K562 (cell line): ENCODE data around the gene MATCAP1. TPM values are rescaled to one million over a fixed set of nuclear protein-coding genes. Genes with fewer than 3 reads are reported as not detected.
A peak's percentile ranks its signal among the peaks of the same experiment; 100 is the strongest.

Experiments used
- CEBPB ChIP-seq: fragments of 450-650 bp; IDR thresholded peaks from 2 replicates; pipeline ENCODE4 v1.6.1; 2016; ENCODE audit warnings: missing genetic modification characterization, missing compliant biosample characterization
- CREM ChIP-seq: IDR thresholded peaks from 2 replicates; pipeline ENCODE4 v1.6.1; 2014; ENCODE audit warnings: antibody characterized with exemption, low read depth
- ESRRA ChIP-seq: fragments of 450-650 bp; IDR thresholded peaks from 2 replicates; pipeline ENCODE4 v1.6.1; 2014; ENCODE audit warnings: low read depth, mild to moderate bottlenecking, moderate library complexity, borderline replicate concordance
- ETV5 ChIP-seq: sonication (generic); formaldehyde crosslinking; IDR thresholded peaks from 2 replicates; pipeline ENCODE4 v1.4.0; 2020; ENCODE audit warnings: low read depth, mild to moderate bottlenecking, missing genetic modification reagents
- GABPA ChIP-seq: fragments of 200-800 bp; sonication (Bioruptor generic); conservative IDR thresholded peaks from 2 replicates; pipeline ENCODE4 v1.6.1; 2016; ENCODE audit warnings: low read depth, missing genetic modification characterization, missing compliant biosample characterization
- KAT7 ChIP-seq: sonication (generic); formaldehyde crosslinking; IDR thresholded peaks from 2 replicates; pipeline ENCODE4 v1.8.0; 2022; ENCODE audit warnings: missing genetic modification reagents, mild to moderate bottlenecking, borderline replicate concordance
- NKRF ChIP-seq: fragments of 450-650 bp; IDR thresholded peaks from 2 replicates; pipeline ENCODE4 v1.6.1; 2016; ENCODE audit warnings: borderline replicate concordance
- NR2C1 ChIP-seq, 2 experiments: fragments of 450-650 bp; IDR thresholded peaks; 2 replicates each; pipeline ENCODE4 v1.6.1; 2017; ENCODE audit warnings: mild to moderate bottlenecking in 2 of 2, antibody characterized with exemption in 1 of 2, inconsistent platforms in 1 of 2, missing compliant biosample characterization in 1 of 2, missing genetic modification characterization in 1 of 2
- RB1 ChIP-seq: fragments of 450-650 bp; IDR thresholded peaks from 2 replicates; pipeline ENCODE4 v1.6.1; 2017; ENCODE audit warnings: low read depth, mild to moderate bottlenecking
- TBP ChIP-seq: optimal IDR thresholded peaks from 2 replicates; pipeline ENCODE3; 2011; ENCODE audit warnings: low read depth, low read length, improper control_type of control experiment
- USF1 ChIP-seq: sonication (generic); formaldehyde crosslinking; IDR thresholded peaks from 2 replicates; pipeline ENCODE4 v1.9.0; 2022; ENCODE audit warnings: mild to moderate bottlenecking, missing genetic modification reagents
- ZNF395 ChIP-seq: fragments of 200-800 bp; sonication (Bioruptor generic); IDR thresholded peaks from 2 replicates; pipeline ENCODE4 v1.6.1; 2017; ENCODE audit warnings: missing genetic modification characterization, missing compliant biosample characterization
- polyA plus RNA-seq, 8 experiments: library from polyadenylated mRNA; depleted of rRNA in 4 of 8; stranded (reverse) in 5 of 8; unstranded in 3 of 8; fragments of >200 nt; fragmentation: Nextera tagmentation in 2 of 8; fragmentation: Illumina TruSeq in 1 of 8; extraction: Ambion mirVana in 2 of 8; extraction: Trizol in 1 of 8; gene quantifications; 2 replicates each; pipeline versions ENCODE4 v1.2.1 to v1.2.3, GENCODE V29; 2011 to 2014; ENCODE audit warnings: inconsistent platforms in 1 of 8, missing spikeins in 1 of 8
- total RNA-seq, 7 experiments: library from RNA; depleted of rRNA in 6 of 7; stranded (reverse); fragments of >200 nt in 6 of 7; fragmentation: Illumina TruSeq in 2 of 7; extraction: Trizol in 2 of 7; gene quantifications; 2 replicates each; pipeline versions ENCODE4 v1.2.1 to v1.2.3, GENCODE V29; 2011 to 2021; ENCODE audit warnings: low replicate concordance in 1 of 7
- TF ChIP-seq, protein P1 (sequence below), 2 experiments: IDR thresholded peaks in 1 of 2; conservative IDR thresholded peaks in 1 of 2; 2 replicates each; pipeline ENCODE4 v1.6.1; 2016; ENCODE audit warnings: low read depth in 2 of 2, mild to moderate bottlenecking in 1 of 2, missing compliant biosample characterization in 1 of 2, missing genetic modification characterization in 1 of 2, moderate library complexity in 1 of 2
- TF ChIP-seq, protein P2 (sequence below): fragments of 250-450 bp; sonication (Bioruptor Pico); IDR thresholded peaks from 2 replicates; pipeline ENCODE4 v1.9.0; 2021; ENCODE audit warnings: mild to moderate bottlenecking
- TF ChIP-seq, protein P3 (sequence below): sonication (generic); formaldehyde crosslinking; IDR thresholded peaks from 2 replicates; pipeline ENCODE4 v1.9.0; 2022; ENCODE audit warnings: mild to moderate bottlenecking, missing genetic modification reagents
- TF ChIP-seq, protein P4 (sequence below): fragments of 450-650 bp; IDR thresholded peaks from 2 replicates; pipeline ENCODE4 v1.6.1; 2016

The MATCAP1 gene
- total and polyA plus RNA-seq, 9 of the 15 experiments (the other 6 are each of a cell fraction or from before 2014, with no cell fraction given): 3.4 to 20.5 (median 10.3) TPM

DNA sequence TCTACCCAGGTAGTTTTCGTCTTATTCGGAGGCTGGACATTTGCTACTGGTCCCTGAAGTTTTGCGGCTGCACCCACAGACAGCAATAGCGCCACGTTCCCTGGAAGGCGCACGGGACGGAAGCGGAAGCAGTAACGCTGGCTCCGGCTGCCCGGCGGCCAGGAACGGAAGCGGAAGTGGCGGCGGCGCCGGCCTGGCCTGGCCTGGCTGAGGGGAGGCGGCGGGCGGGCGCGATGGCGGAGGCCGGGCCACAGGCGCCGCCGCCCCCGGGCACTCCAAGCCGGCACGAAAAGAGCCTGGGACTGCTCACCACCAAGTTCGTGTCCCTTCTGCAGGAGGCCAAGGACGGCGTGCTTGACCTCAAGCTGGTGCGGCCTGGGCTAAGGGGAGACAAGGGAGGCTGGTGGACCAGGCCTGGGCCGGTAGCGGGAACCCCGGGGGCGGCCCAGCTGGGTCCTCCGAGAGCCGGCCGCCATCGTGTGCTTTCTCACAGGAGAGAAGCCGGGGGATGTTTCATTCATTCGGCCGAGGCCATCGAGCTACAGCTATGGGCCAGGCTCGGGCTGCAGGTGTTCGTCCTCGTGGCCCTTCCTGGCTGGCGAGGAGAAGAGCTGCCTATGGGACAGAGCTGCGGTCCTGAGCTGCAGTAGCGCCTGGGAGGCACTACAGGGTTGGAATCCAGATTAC, 8.4 kb upstream of the MATCAP1 start, which contains the start of gene E2F4 (continued):
- TF ChIP-seq ETV5 (CRISPR knock-in tag) (peak; percentile 65), RB1 (peak; percentile 78; the same call in 1 of the 2 replicates), CEBPB (tag) (no peak), CREM (peak; percentile 83), NKRF (peak; percentile 79), USF1 (CRISPR knock-in tag) (peak; percentile 51; the same call in 1 of the 2 replicates), TBP (no peak), NR2C1 (IDR thresholded peaks at IDR 0.05) (0 out of 2 replicates have a peak, but pooled peaks have one; percentile 15), NR2C1 (tag; IDR thresholded peaks at IDR 0.05) (peak; percentile 62; the same call in 1 of the 2 replicates), GABPA (tag) (peak; percentile 98), KAT7 (0 out of 2 replicates have a peak, but pooled peaks have one; percentile 32), ZNF395 (CRISPR knock-in tag) (peak; percentile 68; the same call in 1 of the 2 replicates), ESRRA (peak; percentile 77; the same call in 1 of the 2 replicates)
- TF ChIP-seq, protein P1, sequence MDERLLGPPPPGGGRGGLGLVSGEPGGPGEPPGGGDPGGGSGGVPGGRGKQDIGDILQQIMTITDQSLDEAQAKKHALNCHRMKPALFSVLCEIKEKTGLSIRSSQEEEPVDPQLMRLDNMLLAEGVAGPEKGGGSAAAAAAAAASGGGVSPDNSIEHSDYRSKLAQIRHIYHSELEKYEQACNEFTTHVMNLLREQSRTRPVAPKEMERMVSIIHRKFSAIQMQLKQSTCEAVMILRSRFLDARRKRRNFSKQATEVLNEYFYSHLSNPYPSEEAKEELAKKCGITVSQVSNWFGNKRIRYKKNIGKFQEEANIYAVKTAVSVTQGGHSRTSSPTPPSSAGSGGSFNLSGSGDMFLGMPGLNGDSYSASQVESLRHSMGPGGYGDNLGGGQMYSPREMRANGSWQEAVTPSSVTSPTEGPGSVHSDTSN (CRISPR knock-in tag; IDR thresholded peaks at IDR 0.05; ENCODE audit: low read depth): no peak
- TF ChIP-seq, protein P1 (tag; conservative IDR thresholded peaks at IDR 0.05; ENCODE audit: low read depth): no peak
- TF ChIP-seq, protein P2, sequence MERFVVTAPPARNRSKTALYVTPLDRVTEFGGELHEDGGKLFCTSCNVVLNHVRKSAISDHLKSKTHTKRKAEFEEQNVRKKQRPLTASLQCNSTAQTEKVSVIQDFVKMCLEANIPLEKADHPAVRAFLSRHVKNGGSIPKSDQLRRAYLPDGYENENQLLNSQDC: no peak
- TF ChIP-seq, protein P3, sequence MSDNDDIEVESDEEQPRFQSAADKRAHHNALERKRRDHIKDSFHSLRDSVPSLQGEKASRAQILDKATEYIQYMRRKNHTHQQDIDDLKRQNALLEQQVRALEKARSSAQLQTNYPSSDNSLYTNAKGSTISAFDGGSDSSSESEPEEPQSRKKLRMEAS (CRISPR knock-in tag): peak; percentile 36; the same call in 1 of the 2 replicates
- TF ChIP-seq, protein P4, sequence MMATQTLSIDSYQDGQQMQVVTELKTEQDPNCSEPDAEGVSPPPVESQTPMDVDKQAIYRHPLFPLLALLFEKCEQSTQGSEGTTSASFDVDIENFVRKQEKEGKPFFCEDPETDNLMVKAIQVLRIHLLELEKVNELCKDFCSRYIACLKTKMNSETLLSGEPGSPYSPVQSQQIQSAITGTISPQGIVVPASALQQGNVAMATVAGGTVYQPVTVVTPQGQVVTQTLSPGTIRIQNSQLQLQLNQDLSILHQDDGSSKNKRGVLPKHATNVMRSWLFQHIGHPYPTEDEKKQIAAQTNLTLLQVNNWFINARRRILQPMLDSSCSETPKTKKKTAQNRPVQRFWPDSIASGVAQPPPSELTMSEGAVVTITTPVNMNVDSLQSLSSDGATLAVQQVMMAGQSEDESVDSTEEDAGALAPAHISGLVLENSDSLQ: peak; percentile 44
